GM12878 (cell line): Measurements from ENCODE around the gene PXMP2. TPM values are rescaled to one million over a fixed set of nuclear protein-coding genes. Genes with fewer than 3 reads are reported as not detected.
A peak's percentile ranks its signal among the peaks of the same experiment; 100 is the strongest.

Source experiments
- ATAC-seq: fragments of 200-7000 bp; cut with Tn5 transposase; 3 replicates; pipeline ENCODE4 v1.9.1; 2020; ENCODE audit warnings: mild to moderate bottlenecking, moderate library complexity
- BruUV-seq: library from RNA; stranded (reverse); fragments of 400-500 nt; replicated peaks from 2 replicates; lab custom pipeline; 2021; lab: Mats Ljungman, UMichigan
- CTCF ChIA-PET: fragments of 300-600 bp; sonication (Branson Sonifier 250); formaldehyde crosslinking; extraction: SDS; loops from one replicate; lab custom pipeline; 2021; ENCODE audit warnings: inconsistent platforms; lab: Yijun Ruan, JAX
- POLR2A ChIA-PET: fragments of 350-600 bp; formaldehyde crosslinking; extraction: SDS; loops from one replicate; lab custom pipeline; 2021; ENCODE audit warnings: inconsistent platforms; lab: Charles Lee
- RAD21 ChIA-PET: fragments of 300-600 bp; sonication (Branson Sonifier 250); formaldehyde crosslinking; loops from one replicate; lab custom pipeline; 2023; ENCODE audit warnings: antibody characterized with exemption; ENCODE audit not compliant: unreplicated experiment; lab: Charles Lee
- SMC1A ChIA-PET: fragments of 300-600 bp; sonication (Branson Sonifier 250); formaldehyde crosslinking; loops from one replicate; lab custom pipeline; 2023; ENCODE audit not compliant: unreplicated experiment, uncharacterized antibody; lab: Charles Lee
- DNase-seq: peaks from one replicate; pipeline ENCODE4 v3.0.0-alpha.2; 2011; ENCODE audit warnings: low read depth, low spot score
- FAIRE-seq: peaks from 3 replicates; lab custom pipeline; 2011; peaks lifted over from hg19 to GRCh38; lab: Jason Lieb, UNC
- H2AFZ ChIP-seq: 2 replicates; pipeline ENCODE4 v1.6.0; 2011; ENCODE audit warnings: low read depth, low read length, control low read depth; ENCODE audit not compliant: control insufficient read depth
- H3K27ac ChIP-seq: 2 replicates; pipeline ENCODE4 v1.5.1; 2011; ENCODE audit warnings: control low read depth; ENCODE audit not compliant: control insufficient read depth, insufficient read depth
- H3K27me3 ChIP-seq, 2 experiments: replicated peaks in 1 of 2; 2 replicates each; pipeline versions ENCODE4 v1.6.0 to v1.6.1; 2011; ENCODE audit warnings: low read length in 1 of 2; ENCODE audit not compliant: control insufficient read depth in 2 of 2, insufficient read depth in 2 of 2
- H3K36me3 ChIP-seq, 2 experiments: 2 replicates each; pipeline ENCODE4 v1.5.1; 2011; ENCODE audit warnings: low read length in 1 of 2; ENCODE audit not compliant: control insufficient read depth in 2 of 2, insufficient read depth in 2 of 2
- H3K4me1 ChIP-seq: 2 replicates; pipeline ENCODE4 v1.6.1; 2011; ENCODE audit warnings: mild to moderate bottlenecking, low read length, moderate library complexity, mixed read lengths; ENCODE audit not compliant: control insufficient read depth, insufficient read depth
- H3K4me2 ChIP-seq: 2 replicates; pipeline ENCODE4 v1.6.0; 2011; ENCODE audit warnings: control low read depth; ENCODE audit not compliant: control insufficient read depth, insufficient read depth
- H3K4me3 ChIP-seq: fragments of 200-600 bp; sonication (generic); 2 replicates; pipeline ENCODE4 v1.5.1; 2016
- H3K79me2 ChIP-seq: 2 replicates; pipeline ENCODE4 v1.6.0; 2011; ENCODE audit warnings: low read length; ENCODE audit not compliant: control insufficient read depth, insufficient read depth
- H3K9ac ChIP-seq: 2 replicates; pipeline ENCODE4 v1.8.0; 2011; ENCODE audit warnings: low read length, control low read depth, mixed read lengths; ENCODE audit not compliant: control insufficient read depth, insufficient read depth
- H3K9me3 ChIP-seq: replicated peaks from 3 replicates; pipeline ENCODE4 v1.5.1; 2011; ENCODE audit warnings: mild to moderate bottlenecking, low read length; ENCODE audit not compliant: control insufficient read depth, insufficient read depth
- H4K20me1 ChIP-seq: 2 replicates; pipeline ENCODE4 v1.6.0; 2011; ENCODE audit not compliant: control insufficient read depth, insufficient read depth
- ETV6 ChIP-seq, 2 experiments: fragments of 450-650 bp in 1 of 2; IDR thresholded peaks in 1 of 2; conservative IDR thresholded peaks in 1 of 2; 2 replicates each; pipeline ENCODE4 v1.6.1; 2014; ENCODE audit warnings: antibody characterized with exemption in 1 of 2, borderline replicate concordance in 1 of 2, low read depth in 1 of 2, mild to moderate bottlenecking in 1 of 2, moderate library complexity in 1 of 2
- MYB ChIP-seq: fragments of 150-350 bp; IDR thresholded peaks from 2 replicates; pipeline ENCODE4 v1.6.1; 2014; ENCODE audit warnings: mild to moderate bottlenecking, low read depth, low read length, borderline replicate concordance
- POLR2A ChIP-seq: IDR thresholded peaks from 2 replicates; pipeline ENCODE4 v1.6.1; 2011; ENCODE audit warnings: low read depth, mild to moderate bottlenecking, low read length
- POLR2AphosphoS2 ChIP-seq: IDR thresholded peaks from 2 replicates; pipeline ENCODE4 v1.6.1; 2011; ENCODE audit warnings: low read depth, mild to moderate bottlenecking, low read length, improper control_type of control experiment, moderate library complexity
- TCF7 ChIP-seq: IDR thresholded peaks from 2 replicates; pipeline ENCODE4 v1.6.1; 2014; ENCODE audit warnings: antibody characterized with exemption, borderline replicate concordance
- WGBS: methylation state at CpG from one replicate; pipeline ENCODE4 v1.1.6; 2016; ENCODE audit warnings: low lambda C conversion rate; ENCODE audit not compliant: insufficient replicate concordance, insufficient coverage; ENCODE audit errors: missing lambda C conversion rate; 5-methylcytosine and 5-hydroxymethylcytosine counted together
- in situ Hi-C: fragments of 300-500 bp; cut with MboI; formaldehyde crosslinking; loops from 9 replicates; pipeline ENCODE4 v1.14.3; 2018; ENCODE audit warnings: mixed read lengths
- intact Hi-C: fragments of 100-400 bp; cut with micrococcal nuclease; formaldehyde crosslinking; loops from one replicate; pipeline ENCODE4 v1.14.2; 2022; ENCODE audit not compliant: unreplicated experiment
- polyA plus RNA-seq, 11 experiments: library from polyadenylated mRNA; depleted of rRNA in 4 of 11; unstranded in 6 of 11; stranded (reverse) in 5 of 11; fragments of >200 nt; fragmentation: Nextera tagmentation in 4 of 11; fragmentation: Illumina TruSeq in 1 of 11; extraction: Ambion mirVana in 4 of 11; extraction: Trizol in 1 of 11; gene quantifications; 1 replicate in 1 of 11; 2 replicates in 10 of 11; pipeline versions ENCODE4 v1.2.1 to v1.2.3, GENCODE V29; 2011 to 2016; ENCODE audit warnings: inconsistent platforms in 2 of 11, missing spikeins in 2 of 11, low read depth in 1 of 11
- total RNA-seq, 4 experiments: library from RNA; depleted of rRNA in 3 of 4; stranded (reverse); fragments of >200 nt in 3 of 4; fragmentation: Illumina TruSeq in 1 of 4; extraction: Trizol in 1 of 4; gene quantifications; 2 replicates each; pipeline versions ENCODE4 v1.2.1 to v1.2.3, GENCODE V29; 2013 to 2021
- TF ChIP-seq, protein P1 (sequence below): IDR thresholded peaks from 2 replicates; pipeline ENCODE4 v1.6.1; 2012; ENCODE audit warnings: low read depth, low read length, improper control_type of control experiment
- TF ChIP-seq, protein P2 (sequence below): fragments of 450-650 bp; IDR thresholded peaks from 2 replicates; pipeline ENCODE4 v1.6.1; 2017; ENCODE audit warnings: low read depth, mild to moderate bottlenecking, moderate library complexity
- TF ChIP-seq, protein P3 (sequence below): fragments of 450-650 bp; IDR thresholded peaks from 2 replicates; pipeline ENCODE4 v1.6.1; 2017; ENCODE audit warnings: antibody characterized with exemption, mild to moderate bottlenecking, moderate library complexity

Gene PXMP2
- total and polyA plus RNA-seq, 10 of the 15 experiments (the other 5 are each of a cell fraction or from before 2014, with no cell fraction given) = 4.0 to 97.8 (median 42.0) TPM

DNA sequence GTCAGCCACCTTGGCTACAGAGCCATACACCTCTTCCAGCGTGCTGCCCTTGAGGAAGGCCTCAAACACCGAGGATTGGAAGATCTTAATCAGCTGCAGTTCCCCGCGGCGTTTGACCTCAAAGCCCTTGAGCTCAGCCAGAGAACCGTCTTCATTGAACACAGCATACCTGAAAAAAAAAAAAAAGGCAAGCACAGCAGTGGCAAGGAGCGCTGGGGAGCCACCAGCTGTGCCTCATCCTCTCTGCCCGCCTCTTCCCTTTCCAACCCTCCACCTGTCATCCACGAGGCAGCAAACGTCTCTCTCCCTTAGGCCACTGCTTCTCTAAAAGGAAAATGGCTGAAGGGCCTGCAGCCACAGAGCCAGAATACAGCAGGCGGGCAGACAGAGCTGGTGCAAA is 26.4 kb upstream of the PXMP2 start:
- TSS peak; percentile 29 for BruUV-seq
- Histone ChIP-seq H4K20me1 (no peaks in the 10 kb centered on the region), H3K36me3 (peaks cover 33 to 52% of the 10 kb centered on the region in 2 experiments; a peak in 3 of 4 replicates), H3K9ac (no peak overlapping the region), H3K9me3 (no peaks in the 10 kb centered on the region), H3K27me3 (no peaks in the 10 kb centered on the region), H3K4me2 (no peak overlapping the region), H3K4me3 (no peak overlapping the region), H3K79me2 (no peaks in the 10 kb centered on the region), H2AFZ (no peak overlapping the region), H3K4me1 (no peaks in the 10 kb centered on the region), H3K27ac (no peak overlapping the region)
- RAD21 ChIA-PET = no interaction called here
- in situ Hi-C loops = no loop called here
- intact Hi-C loops = no loop called here
- POLR2A ChIA-PET = no interaction called here
- DNase-seq (no peak), ATAC-seq (no peak), FAIRE-seq (no peak)
- WGBS = 98% methylated on average over 11 of the region's 11 CpGs
- CTCF ChIA-PET = no interaction called here
- SMC1A ChIA-PET = no interaction called here
- TF ChIP-seq POLR2A = 0 out of 2 replicates have a peak, but pooled peaks have one; percentile 5
- no peak for TF ChIP-seq TCF7
- TF ChIP-seq MYB = no peak
- TF ChIP-seq, protein P1, sequence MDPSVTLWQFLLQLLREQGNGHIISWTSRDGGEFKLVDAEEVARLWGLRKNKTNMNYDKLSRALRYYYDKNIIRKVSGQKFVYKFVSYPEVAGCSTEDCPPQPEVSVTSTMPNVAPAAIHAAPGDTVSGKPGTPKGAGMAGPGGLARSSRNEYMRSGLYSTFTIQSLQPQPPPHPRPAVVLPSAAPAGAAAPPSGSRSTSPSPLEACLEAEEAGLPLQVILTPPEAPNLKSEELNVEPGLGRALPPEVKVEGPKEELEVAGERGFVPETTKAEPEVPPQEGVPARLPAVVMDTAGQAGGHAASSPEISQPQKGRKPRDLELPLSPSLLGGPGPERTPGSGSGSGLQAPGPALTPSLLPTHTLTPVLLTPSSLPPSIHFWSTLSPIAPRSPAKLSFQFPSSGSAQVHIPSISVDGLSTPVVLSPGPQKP = no peak
- no peak for TF ChIP-seq ETV6 (conservative IDR thresholded peaks at IDR 0.05 in 1 of 2, IDR thresholded peaks at IDR 0.05 in 1 of 2; ENCODE audit: borderline replicate concordance in 1 of 2, low read depth in 1 of 2)
- TF ChIP-seq, protein P2, sequence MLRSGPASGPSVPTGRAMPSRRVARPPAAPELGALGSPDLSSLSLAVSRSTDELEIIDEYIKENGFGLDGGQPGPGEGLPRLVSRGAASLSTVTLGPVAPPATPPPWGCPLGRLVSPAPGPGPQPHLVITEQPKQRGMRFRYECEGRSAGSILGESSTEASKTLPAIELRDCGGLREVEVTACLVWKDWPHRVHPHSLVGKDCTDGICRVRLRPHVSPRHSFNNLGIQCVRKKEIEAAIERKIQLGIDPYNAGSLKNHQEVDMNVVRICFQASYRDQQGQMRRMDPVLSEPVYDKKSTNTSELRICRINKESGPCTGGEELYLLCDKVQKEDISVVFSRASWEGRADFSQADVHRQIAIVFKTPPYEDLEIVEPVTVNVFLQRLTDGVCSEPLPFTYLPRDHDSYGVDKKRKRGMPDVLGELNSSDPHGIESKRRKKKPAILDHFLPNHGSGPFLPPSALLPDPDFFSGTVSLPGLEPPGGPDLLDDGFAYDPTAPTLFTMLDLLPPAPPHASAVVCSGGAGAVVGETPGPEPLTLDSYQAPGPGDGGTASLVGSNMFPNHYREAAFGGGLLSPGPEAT = no peak
- TF ChIP-seq, protein P3, sequence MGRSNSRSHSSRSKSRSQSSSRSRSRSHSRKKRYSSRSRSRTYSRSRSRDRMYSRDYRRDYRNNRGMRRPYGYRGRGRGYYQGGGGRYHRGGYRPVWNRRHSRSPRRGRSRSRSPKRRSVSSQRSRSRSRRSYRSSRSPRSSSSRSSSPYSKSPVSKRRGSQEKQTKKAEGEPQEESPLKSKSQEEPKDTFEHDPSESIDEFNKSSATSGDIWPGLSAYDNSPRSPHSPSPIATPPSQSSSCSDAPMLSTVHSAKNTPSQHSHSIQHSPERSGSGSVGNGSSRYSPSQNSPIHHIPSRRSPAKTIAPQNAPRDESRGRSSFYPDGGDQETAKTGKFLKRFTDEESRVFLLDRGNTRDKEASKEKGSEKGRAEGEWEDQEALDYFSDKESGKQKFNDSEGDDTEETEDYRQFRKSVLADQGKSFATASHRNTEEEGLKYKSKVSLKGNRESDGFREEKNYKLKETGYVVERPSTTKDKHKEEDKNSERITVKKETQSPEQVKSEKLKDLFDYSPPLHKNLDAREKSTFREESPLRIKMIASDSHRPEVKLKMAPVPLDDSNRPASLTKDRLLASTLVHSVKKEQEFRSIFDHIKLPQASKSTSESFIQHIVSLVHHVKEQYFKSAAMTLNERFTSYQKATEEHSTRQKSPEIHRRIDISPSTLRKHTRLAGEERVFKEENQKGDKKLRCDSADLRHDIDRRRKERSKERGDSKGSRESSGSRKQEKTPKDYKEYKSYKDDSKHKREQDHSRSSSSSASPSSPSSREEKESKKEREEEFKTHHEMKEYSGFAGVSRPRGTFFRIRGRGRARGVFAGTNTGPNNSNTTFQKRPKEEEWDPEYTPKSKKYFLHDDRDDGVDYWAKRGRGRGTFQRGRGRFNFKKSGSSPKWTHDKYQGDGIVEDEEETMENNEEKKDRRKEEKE = no peak
- TF ChIP-seq POLR2AphosphoS2 = no peak
